Measurements from ENCODE around the gene TRAPPC6A. TPM values are rescaled to one million over a fixed set of nuclear protein-coding genes. Genes with fewer than 3 reads are reported as not detected.

Gene TRAPPC6A
- total and polyA plus RNA-seq, 2 of the 13 experiments (the other 11 are each of a cell fraction or from before 2014, with no cell fraction given) = 6.5 to 21.0 TPM

GRCh38 chr19:45166723-45167252 lies 11.2 kb downstream of the TRAPPC6A start (continued):
- TF ChIP-seq ZNF609 (CRISPR knock-in tag; IDR thresholded peaks at IDR 0.05; ENCODE audit: borderline replicate concordance) (0 out of 2 replicates have a peak, but pooled peaks have one; percentile 27), TEAD3 (CRISPR knock-in tag; optimal IDR thresholded peaks at IDR 0.05; ENCODE audit: borderline replicate concordance) (peak; percentile 74), SPEN (CRISPR knock-in tag; IDR thresholded peaks at IDR 0.05; ENCODE audit: low read depth) (peak; percentile 28; the same call in 1 of the 2 replicates), GTF2F1 (IDR thresholded peaks at IDR 0.05; ENCODE audit: low read length) (no peak), ZSCAN25 (CRISPR knock-in tag; IDR thresholded peaks at IDR 0.05) (peak; percentile 32; the same call in 1 of the 2 replicates), ZNF792 (CRISPR knock-in tag; IDR thresholded peaks at IDR 0.05) (peak; percentile 18; the same call in 1 of the 2 replicates)

- Histone ChIP-seq H3K27me3 (ENCODE audit: control insufficient read depth in 1 of 2, insufficient read depth in 2 of 2, low read length in 2 of 2) (peaks cover 12 to 21% of the 10 kb centered on the region in 2 experiments; a peak in 4 of 5 replicates), H3K36me3 (replicated peaks in 1 of 2; ENCODE audit: control insufficient read depth in 1 of 2, insufficient read depth in 2 of 2, low read length in 2 of 2) (no peaks in the 10 kb centered on the region), H3K79me2 (ENCODE audit: insufficient read depth, low read length) (no peaks in the 10 kb centered on the region), H3K4me3 (replicated peaks in 1 of 3; ENCODE audit: insufficient read depth in 1 of 3, low read depth in 2 of 3, low read length in 3 of 3) (peak overlapping the region; percentile 28 to 64 (median 36)), H2AFZ (ENCODE audit: low read length) (no peak overlapping the region), H3K9ac (ENCODE audit: insufficient read depth, low read depth, low read length) (no peak overlapping the region; the same call in 1 of the 2 replicates), H3K9me3 (ENCODE audit: low read length) (no peaks in the 10 kb centered on the region), H3K27ac (ENCODE audit: extremely low read length, insufficient read depth, low read length) (no peak overlapping the region), H3K4me1 (ENCODE audit: insufficient read depth, low read length) (peaks cover 96% of the 10 kb centered on the region), H4K20me1 (ENCODE audit: insufficient read depth, low read length) (no peaks in the 10 kb centered on the region), H3K4me2 (ENCODE audit: low read depth, low read length) (peak overlapping the region; percentile 76)
- WGBS (ENCODE audit: low lambda C conversion rate) = 72% methylated on average over 7 of the region's 27 CpGs
- in situ Hi-C loops (cut with HindIII; ENCODE audit: extremely low pct_ligation_motif_present, low pct_unique_long_range_greater_than_20kb) (no loop called here), intact Hi-C loops (cut with micrococcal nuclease; ENCODE audit: unreplicated experiment) (loop anchor here (2.0 kb wide), 1 partner anchor 174 kb away; no protein-coding TSS in a partner anchor)
- BruUV-seq (replicated peaks) = no TSS peak
- CTCF ChIA-PET (ENCODE audit: low intra/inter-chr PET ratio, low total read pairs) = interaction anchor here (0.8 kb wide), 1 partner anchor 24 kb away, joined by 3 read pairs; no protein-coding TSS in a partner anchor
- ATAC-seq (peak; percentile 57), FAIRE-seq (peak; percentile 66), DNase-seq (ENCODE audit: low spot score) (peak; percentile 79)
- POLR2A ChIA-PET = interaction anchor here (0.8 to 2.1 kb wide), 6 partner anchors 9 to 275 kb away, joined by 3 to 21 read pairs (median 4); partner anchors contain the start of genes BLOC1S3 and TRAPPC6A
- TF ChIP-seq FOXP4 (CRISPR knock-in tag; IDR thresholded peaks at IDR 0.05) = no peak
- TF ChIP-seq HDAC2 (CRISPR knock-in tag; IDR thresholded peaks at IDR 0.05) = no peak
- TF ChIP-seq JARID2 (CRISPR knock-in tag; IDR thresholded peaks at IDR 0.05; ENCODE audit: insufficient replicate concordance) = no peak
- no peak for TF ChIP-seq EED (CRISPR knock-in tag; IDR thresholded peaks at IDR 0.05)
- no peak for TF ChIP-seq ARNT2 (CRISPR knock-in tag; IDR thresholded peaks at IDR 0.05; ENCODE audit: low read depth)
- TF ChIP-seq ZNF589 (CRISPR knock-in tag; conservative IDR thresholded peaks at IDR 0.05) = no peak
- TF ChIP-seq KDM2A (CRISPR knock-in tag; IDR thresholded peaks at IDR 0.05; ENCODE audit: borderline replicate concordance, low read depth) = peak; percentile 56; the same call in 1 of the 2 replicates
- no peak for TF ChIP-seq ZKSCAN5 (CRISPR knock-in tag; IDR thresholded peaks at IDR 0.05)
- peak; percentile 26; the same call in 1 of the 2 replicates for TF ChIP-seq TBX2 (CRISPR knock-in tag; IDR thresholded peaks at IDR 0.05; ENCODE audit: borderline replicate concordance)
- no peak for TF ChIP-seq SSRP1 (CRISPR knock-in tag; IDR thresholded peaks at IDR 0.05)
These were observed 13.3 kb downstream of the TRAPPC6A start for GRCh38 chr19:45164577-45165335.

Data from HepG2 (cell line).